ENCODE data around the gene UBA52. TPM values are rescaled to one million over a fixed set of nuclear protein-coding genes. Genes with fewer than 3 reads are reported as not detected.
"Not testable (repeated sequence)": the region's sequence is repeated elsewhere in the genome, so short reads cannot be mapped to it uniquely, and the experiment has no call there.

UBA52 gene
- 100 to 1,000 TPM; 682 to 931 (median 738) TPM for polyA plus RNA-seq (ENCODE audit: insufficient read length in 4 of 4)

GRCh38 chr19:18571564-18572344 lies at the start of gene UBA52:
TSS of gene UBA52 (plus strand) at chr19:18571857. CDS start at chr19:18573301, 1,444 bp downstream.
- peak; percentile 90 to 97 (median 93) for DNase-seq (ENCODE audit: low read depth in 4 of 4, low spot score in 3 of 4)

DNA sequence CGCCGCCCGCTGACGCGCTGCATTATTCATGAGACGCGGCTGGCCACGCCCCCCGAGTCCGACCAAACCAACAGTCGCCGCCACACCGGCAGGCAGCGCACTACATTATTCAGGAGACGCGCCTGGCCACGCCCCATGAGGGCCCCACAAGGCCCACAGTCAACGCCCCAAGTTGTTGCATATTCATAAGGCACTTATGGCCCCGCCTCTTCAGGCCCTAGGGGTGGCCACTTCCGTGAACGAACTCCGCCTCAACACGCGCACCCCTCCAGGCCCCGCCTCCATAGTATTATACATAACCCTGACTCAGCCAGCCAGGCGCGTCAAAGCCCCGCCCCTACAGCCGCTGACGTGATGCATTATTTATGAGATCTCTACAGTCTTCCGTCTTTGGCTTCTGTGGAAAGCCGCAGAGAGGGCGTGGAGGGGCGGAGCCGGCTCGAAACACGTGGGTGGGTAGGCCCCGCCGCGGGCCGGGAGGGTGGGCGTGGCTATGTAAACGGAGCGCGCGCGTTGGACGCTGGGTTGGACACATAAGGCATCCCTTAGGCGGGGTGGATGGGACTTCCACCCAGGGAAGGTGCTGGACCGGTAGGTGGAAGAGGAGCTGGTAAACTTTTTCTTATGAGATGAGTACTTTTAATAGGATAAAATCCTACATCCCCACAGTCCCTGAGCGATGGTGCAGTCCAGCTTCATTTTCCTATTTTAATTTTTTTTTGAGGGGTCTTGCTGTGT lies 49.4 kb upstream of the UBA52 start:
- DNase-seq (ENCODE audit: low read depth in 4 of 4, low spot score in 3 of 4): peak; percentile 99

DNA sequence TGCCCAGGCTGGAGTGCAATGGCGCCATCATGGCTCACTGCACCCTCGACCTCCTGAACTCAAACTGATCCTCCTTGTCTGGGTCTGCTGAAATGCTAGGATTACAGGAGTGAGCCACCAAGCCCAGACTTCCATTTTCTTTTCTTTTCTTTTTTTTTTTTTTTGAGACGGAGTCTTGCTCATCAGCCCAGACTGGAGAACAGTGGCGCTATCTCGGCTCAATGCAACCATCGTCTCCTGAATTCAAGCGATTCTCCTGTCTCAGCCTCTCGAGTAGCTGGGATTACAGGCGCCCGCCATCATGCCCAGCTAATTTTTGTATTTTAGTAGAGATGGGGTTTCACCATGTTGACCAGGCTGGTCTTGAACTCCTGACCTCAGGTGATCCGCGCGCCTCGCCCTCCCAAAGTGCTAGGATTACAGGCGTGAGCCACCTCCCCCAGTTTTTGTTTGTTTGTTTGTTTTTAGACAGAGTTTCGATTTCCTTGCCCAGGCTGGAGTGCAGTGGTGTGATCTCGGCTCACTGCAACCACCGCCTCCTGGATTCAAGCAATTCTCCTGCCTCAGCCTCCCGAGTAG lies 48.7 kb upstream of the UBA52 start:
- DNase-seq (ENCODE audit: low read depth in 4 of 4, low spot score in 3 of 4): not testable (repeated sequence)

GRCh38 chr19:18523841-18524240 lies 47.8 kb upstream of the UBA52 start:
- DNase-seq (ENCODE audit: low read depth in 4 of 4, low spot score in 3 of 4): no peak

- DNase-seq (ENCODE audit: low read depth in 4 of 4, low spot score in 3 of 4): no peak
Observed at GRCh38 chr19:18526316-18526715, 45.3 kb upstream of the UBA52 start.

- no peak for DNase-seq (ENCODE audit: low read depth in 4 of 4, low spot score in 3 of 4)
Observed at GRCh38 chr19:18529782-18530181, 41.9 kb upstream of the UBA52 start.

GRCh38 chr19:18531485-18531884 lies 40.2 kb upstream of the UBA52 start:
- DNase-seq (ENCODE audit: low read depth in 4 of 4, low spot score in 3 of 4): no peak

DNA sequence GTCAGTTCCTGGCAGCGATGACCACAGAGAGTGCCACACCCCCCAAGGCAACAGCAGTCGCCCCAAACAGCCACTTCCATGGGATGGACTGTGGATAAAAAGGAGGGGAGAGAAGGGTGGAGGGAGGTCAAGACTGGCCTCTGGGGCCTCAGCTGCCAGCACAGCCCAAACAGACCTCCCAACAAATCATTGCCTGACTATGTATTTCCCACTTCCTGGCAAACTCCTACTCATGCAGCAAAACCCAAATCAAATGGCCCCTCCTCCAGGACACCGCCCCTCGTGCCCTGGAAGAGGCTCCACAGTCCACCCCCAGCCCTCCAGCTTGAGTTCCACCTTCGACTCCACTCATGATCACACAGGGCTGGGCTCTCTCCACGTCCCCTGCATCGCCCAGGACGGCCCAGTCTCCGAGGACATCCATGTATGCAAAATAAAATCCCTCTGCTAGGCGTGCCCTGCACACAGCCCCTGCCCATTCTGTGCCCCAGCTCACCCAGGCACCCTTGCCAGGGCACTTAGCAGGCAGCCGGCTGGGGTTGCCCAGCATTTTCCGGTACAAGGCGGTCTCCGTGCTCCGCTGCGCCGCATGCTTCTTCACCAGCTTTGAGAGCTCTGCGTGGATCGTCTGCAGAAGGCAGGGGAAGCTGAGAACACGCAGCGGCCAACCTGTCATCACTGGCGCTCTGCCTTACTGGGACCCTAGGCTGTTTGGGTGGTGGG lies 39.3 kb upstream of the UBA52 start:
- DNase-seq (ENCODE audit: low read depth in 4 of 4, low spot score in 3 of 4): no peak

GRCh38 chr19:18533058-18533457 lies 38.6 kb upstream of the UBA52 start:
- no peak for DNase-seq (ENCODE audit: low read depth in 4 of 4, low spot score in 3 of 4)

DNA sequence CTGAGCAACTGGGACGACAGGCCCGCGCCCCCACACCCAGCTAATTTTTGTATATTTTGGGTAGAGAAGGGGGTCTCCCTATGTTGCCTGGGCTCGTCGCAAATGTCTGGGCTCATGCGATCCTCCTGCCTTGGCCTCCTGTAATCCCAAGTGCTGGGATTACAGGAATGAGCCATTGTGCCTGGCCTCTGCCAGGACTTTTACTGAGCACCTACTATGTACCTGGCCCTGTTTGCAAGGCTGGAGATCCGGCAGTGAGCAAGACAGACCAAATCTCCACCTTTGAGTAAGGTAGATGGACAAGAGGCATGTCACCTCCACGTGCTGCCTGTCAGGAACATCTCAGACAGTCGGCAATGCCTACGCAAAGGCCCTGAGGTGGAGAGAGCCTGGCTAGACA lies 35.2 kb upstream of the UBA52 start:
- DNase-seq (ENCODE audit: low read depth in 4 of 4, low spot score in 3 of 4): no peak

- DNase-seq (ENCODE audit: low read depth in 4 of 4, low spot score in 3 of 4): no peak
Observed at GRCh38 chr19:18537431-18537830, 34.2 kb upstream of the UBA52 start.

- DNase-seq (ENCODE audit: low read depth in 4 of 4, low spot score in 3 of 4): no peak
Observed at GRCh38 chr19:18538115-18538514, 33.5 kb upstream of the UBA52 start.

DNA sequence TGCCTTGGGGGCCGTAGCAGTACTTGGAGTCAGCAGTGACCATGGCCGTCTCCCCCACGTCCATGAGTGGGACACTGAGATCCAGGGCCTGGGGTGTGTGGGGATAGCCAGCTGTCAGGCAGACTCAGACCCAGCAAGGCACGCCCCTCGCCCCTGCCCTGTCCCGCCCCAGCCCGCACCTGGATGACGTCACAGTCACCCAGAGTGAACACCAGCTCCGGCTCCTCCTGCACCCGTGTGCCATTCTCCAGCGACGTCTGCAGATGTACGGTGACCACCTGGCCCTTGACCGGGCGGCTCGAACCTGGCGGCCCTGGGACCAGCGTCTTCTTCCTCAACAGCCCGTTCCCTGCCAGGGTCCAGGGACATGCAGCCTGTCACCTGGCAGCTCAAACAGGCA lies 32.3 kb upstream of the UBA52 start:
- DNase-seq (ENCODE audit: low read depth in 4 of 4, low spot score in 3 of 4): no peak

DNA sequence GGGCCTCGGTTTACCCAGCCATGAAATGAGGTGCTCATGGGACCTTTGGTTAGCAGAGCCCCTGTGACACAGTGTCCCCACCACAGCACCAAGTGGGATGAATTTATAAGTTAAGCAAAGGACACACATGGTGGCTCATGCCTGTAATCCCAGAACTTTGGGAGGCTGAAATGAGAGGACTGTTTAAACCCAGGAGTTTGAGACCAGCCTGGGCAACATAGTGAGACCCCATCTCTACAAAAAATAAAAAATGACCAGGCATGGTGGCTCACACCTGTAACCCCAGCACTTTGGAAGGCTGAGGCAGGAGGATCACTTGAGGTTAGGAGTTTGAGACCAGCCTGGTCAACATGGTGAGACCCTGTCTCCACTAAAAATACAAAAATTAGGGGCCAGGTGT lies 31.5 kb upstream of the UBA52 start:
- not testable (repeated sequence) for DNase-seq (ENCODE audit: low read depth in 4 of 4, low spot score in 3 of 4)

- DNase-seq (ENCODE audit: low read depth in 4 of 4, low spot score in 3 of 4): no peak
Observed at GRCh38 chr19:18541258-18541991, 30.2 kb upstream of the UBA52 start.

GRCh38 chr19:18541992-18542940 lies 29.4 kb upstream of the UBA52 start:
- DNase-seq (ENCODE audit: low read depth in 4 of 4, low spot score in 3 of 4): no peak

DNA sequence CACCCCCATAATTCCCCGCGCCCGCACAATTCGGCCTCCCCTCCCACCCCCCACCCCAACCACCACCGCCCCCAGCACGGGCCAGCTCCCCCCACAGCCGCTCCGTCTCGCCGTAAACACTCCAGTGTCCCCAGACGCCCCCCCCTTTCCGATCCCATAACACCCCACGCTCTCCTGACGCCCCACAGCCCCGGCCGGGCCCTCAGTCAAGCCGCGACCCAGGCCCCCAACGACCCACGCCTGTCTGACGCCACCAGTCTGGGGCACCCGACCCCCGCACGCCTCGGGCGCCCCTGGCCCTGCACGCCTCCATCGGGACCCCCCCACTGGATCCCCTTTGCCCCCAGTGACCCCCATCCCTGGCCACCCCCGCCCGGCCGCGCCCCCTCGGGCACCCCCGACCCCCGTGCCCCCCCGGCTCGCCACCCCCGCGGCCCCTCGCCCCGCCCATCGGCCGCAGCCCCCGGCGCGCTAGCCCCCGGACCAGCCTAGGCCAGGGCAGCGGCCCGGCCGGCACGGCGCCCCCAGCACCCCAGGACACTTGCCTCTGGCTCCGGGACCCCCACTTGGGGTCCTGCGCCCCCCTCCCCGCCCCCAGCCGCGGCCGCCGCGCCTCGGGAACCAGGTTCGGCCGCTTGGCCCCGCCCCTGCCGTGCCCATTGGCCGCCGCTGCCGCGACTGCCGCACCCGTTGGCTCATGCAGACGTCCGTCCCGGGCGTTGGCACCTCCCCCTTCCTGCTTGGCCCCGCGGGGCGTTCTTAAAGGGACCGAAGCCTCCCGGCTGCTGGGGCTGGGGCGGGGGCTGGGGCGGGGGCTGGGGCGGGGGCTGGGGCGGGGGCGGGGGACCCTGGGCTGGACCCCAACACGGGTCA lies 28.5 kb upstream of the UBA52 start, which contains the start of gene FKBP8:
Gene FKBP8, minus strand, starts transcription at position 633 of the 873 bp plus-strand sequence. CDS start 1,603 bp downstream, outside the sequence.
- peak; percentile 75 to 83 (median 77) for DNase-seq (ENCODE audit: low read depth in 4 of 4, low spot score in 3 of 4)

All from right renal pelvis (tissue), 4 donors.